Vagina (tissue), 2 donors: ENCODE results near the gene PLAAT3.

ENCODE experiments used
- CTCF ChIP-seq, 3 experiments: fragments of 450-650 bp in 2 of 3; fragments of 200-600 bp in 1 of 3; sonication (generic) in 1 of 3; IDR thresholded peaks; one replicate each; pipeline ENCODE4 v1.5.1; 2017 to 2019; ENCODE audit warnings: antibody characterized with exemption in 3 of 3, mild to moderate bottlenecking in 2 of 3, moderate library complexity in 2 of 3
- POLR2A ChIP-seq, 2 donors: fragments of 450-650 bp; IDR thresholded peaks; one replicate each; pipeline ENCODE4 v1.6.1; 2017; ENCODE audit warnings: antibody characterized with exemption in 2 of 2, mild to moderate bottlenecking in 2 of 2, moderate library complexity in 2 of 2
- POLR2AphosphoS5 ChIP-seq, 2 donors: sonication (generic); formaldehyde crosslinking; IDR thresholded peaks; one replicate each; pipeline ENCODE4 v1.9.0; 2017; ENCODE audit warnings: antibody characterized with exemption in 2 of 2, mild to moderate bottlenecking in 2 of 2, low read depth in 1 of 2; ENCODE audit not compliant: insufficient read depth in 1 of 2

GRCh38 chr11:63623513-63624140, 9.4 kb upstream of the PLAAT3 start:
- TF ChIP-seq POLR2A (IDR thresholded peaks at IDR 0.05) (no peak), CTCF (IDR thresholded peaks at IDR 0.05) (no peak), POLR2AphosphoS5 (IDR thresholded peaks at IDR 0.05; ENCODE audit: insufficient read depth in 1 of 2, low read depth in 1 of 2) (no peak)
